RWPE2 (cell line): ENCODE data around the gene DGKA.

ENCODE experiments used
- ATAC-seq: fragments of 200-7000 bp; cut with Tn5 transposase; 3 replicates; pipeline ENCODE4 v1.9.1; 2021; ENCODE audit warnings: low read depth
- DNase-seq: peaks from one replicate; pipeline ENCODE4 v3.0.0-alpha.2; 2020; ENCODE audit warnings: low spot score
- H3K27ac ChIP-seq: fragments of 450-650 bp; 2 replicates; pipeline ENCODE4 v1.5.1; 2017; ENCODE audit warnings: mild to moderate bottlenecking; ENCODE audit not compliant: poor library complexity, severe bottlenecking
- H3K27me3 ChIP-seq: fragments of 250-450 bp; sonication (Bioruptor Pico); 2 replicates; pipeline ENCODE4 v1.5.1; 2021; ENCODE audit warnings: mild to moderate bottlenecking, moderate library complexity; ENCODE audit not compliant: insufficient read depth, poor library complexity, severe bottlenecking
- H3K36me3 ChIP-seq: fragments of 250-450 bp; sonication (Bioruptor Pico); 2 replicates; pipeline ENCODE4 v1.5.1; 2020; ENCODE audit warnings: low read depth, mild to moderate bottlenecking, moderate library complexity
- H3K4me1 ChIP-seq: fragments of 250-450 bp; sonication (Bioruptor Pico); 2 replicates; pipeline ENCODE4 v1.5.1; 2021; ENCODE audit warnings: mild to moderate bottlenecking, moderate library complexity; ENCODE audit not compliant: insufficient read depth, poor library complexity, severe bottlenecking
- H3K4me3 ChIP-seq: fragments of 250-450 bp; sonication (Bioruptor Pico); 2 replicates; pipeline ENCODE4 v1.5.1; 2021; ENCODE audit warnings: mild to moderate bottlenecking, moderate library complexity; ENCODE audit not compliant: severe bottlenecking
- H3K9me3 ChIP-seq: fragments of 250-450 bp; sonication (Bioruptor Pico); 2 replicates; pipeline ENCODE4 v1.5.1; 2021; ENCODE audit warnings: mild to moderate bottlenecking, moderate library complexity; ENCODE audit not compliant: severe bottlenecking
- TF ChIP-seq, protein P1 (sequence below): fragments of 450-650 bp; IDR thresholded peaks from one replicate; pipeline ENCODE4 v1.5.1; 2017; ENCODE audit warnings: mild to moderate bottlenecking, moderate library complexity; ENCODE audit not compliant: poor library complexity, severe bottlenecking

Gene DGKA

DNA sequence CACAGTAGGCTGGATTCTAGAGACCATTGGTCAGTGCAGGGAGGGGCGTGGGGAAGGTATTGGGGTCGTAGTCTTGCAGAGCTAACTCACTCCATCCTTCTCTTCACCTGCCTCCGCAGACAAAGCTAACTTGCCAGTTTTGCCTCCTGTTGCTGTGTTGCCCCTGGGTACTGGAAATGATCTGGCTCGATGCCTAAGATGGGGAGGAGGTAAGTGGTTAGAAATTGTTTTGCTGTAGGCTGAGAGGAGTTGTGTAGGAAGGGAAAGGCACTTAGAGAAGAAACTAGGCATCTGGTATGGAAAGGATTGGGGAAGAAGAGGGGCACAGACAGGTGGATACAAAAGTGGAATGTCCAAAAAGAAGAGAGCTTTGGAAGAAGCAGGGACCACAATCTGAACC lies 11.1 kb downstream of the DGKA start:
- H3K27me3 ChIP-seq = no peaks in the 10 kb centered on the region
- H3K9me3 ChIP-seq = no peaks in the 10 kb centered on the region
- DNase-seq (no peak), ATAC-seq (no peak)
- no peak overlapping the region for H3K4me3 ChIP-seq
- H3K27ac ChIP-seq = no peak overlapping the region
- peaks cover 31% of the 10 kb centered on the region for H3K4me1 ChIP-seq
- TF ChIP-seq, protein P1, sequence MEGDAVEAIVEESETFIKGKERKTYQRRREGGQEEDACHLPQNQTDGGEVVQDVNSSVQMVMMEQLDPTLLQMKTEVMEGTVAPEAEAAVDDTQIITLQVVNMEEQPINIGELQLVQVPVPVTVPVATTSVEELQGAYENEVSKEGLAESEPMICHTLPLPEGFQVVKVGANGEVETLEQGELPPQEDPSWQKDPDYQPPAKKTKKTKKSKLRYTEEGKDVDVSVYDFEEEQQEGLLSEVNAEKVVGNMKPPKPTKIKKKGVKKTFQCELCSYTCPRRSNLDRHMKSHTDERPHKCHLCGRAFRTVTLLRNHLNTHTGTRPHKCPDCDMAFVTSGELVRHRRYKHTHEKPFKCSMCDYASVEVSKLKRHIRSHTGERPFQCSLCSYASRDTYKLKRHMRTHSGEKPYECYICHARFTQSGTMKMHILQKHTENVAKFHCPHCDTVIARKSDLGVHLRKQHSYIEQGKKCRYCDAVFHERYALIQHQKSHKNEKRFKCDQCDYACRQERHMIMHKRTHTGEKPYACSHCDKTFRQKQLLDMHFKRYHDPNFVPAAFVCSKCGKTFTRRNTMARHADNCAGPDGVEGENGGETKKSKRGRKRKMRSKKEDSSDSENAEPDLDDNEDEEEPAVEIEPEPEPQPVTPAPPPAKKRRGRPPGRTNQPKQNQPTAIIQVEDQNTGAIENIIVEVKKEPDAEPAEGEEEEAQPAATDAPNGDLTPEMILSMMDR = no peak
- H3K36me3 ChIP-seq = peaks cover 97% of the 10 kb centered on the region

DNA sequence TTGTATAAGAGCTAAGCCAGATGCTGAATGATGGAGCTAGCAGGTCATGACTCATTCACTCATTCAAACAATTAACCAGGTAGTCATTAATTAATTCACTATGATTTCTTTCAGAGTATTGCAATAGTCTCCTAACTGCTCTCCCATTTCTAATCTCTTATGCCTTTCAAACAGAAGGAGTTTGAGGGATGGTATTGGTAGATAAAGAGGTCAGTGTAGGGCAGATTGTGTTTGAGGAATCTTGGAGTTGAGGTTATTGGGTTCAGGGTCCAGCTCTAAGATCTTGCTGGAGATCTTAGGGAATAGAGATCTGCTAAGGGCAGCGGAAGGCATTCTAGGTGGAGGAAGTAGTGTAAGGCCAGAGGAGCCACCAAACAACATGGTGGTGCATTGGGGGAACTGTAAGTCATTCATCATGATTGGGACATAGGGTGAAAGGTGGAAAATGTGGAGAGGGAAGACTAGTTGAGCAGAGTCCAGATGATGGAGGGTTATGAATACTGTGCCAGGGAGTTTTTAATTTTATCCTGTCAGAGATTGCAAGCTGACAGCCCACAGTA lies 11.7 kb downstream of the DGKA start:
- H3K27me3 ChIP-seq = no peaks in the 10 kb centered on the region
- no peak overlapping the region for H3K4me3 ChIP-seq
- TF ChIP-seq, protein P1 = no peak
- H3K9me3 ChIP-seq = no peaks in the 10 kb centered on the region
- no peak for ATAC-seq
- no peak for DNase-seq
- peaks cover 25% of the 10 kb centered on the region for H3K4me1 ChIP-seq
- no peak overlapping the region for H3K27ac ChIP-seq
- H3K36me3 ChIP-seq = peaks cover 97% of the 10 kb centered on the region

DNA sequence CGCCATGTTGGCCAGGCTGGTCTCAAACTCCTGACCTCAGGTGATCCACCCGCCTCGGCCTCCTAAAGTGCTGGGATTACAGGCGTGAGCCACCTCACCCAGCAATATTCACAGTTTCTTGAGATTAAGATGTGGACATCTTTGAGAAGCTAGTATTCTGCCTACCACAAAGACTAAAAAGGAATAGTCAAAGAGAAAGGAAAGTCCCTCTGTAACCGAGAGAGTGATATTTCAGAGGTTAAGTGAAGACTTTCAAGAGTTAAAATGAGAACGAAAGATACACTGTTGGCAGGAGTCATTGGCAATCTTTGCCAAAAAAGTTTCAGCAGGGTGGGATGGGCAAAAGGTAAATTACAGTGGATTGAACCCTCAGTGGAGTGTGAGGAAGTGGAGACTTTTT lies 15.6 kb downstream of the DGKA start:
- DNase-seq = no peak
- H3K4me3 ChIP-seq = no peak overlapping the region
- no peaks in the 10 kb centered on the region for H3K4me1 ChIP-seq
- H3K27ac ChIP-seq = no peak overlapping the region
- TF ChIP-seq, protein P1 = no peak
- H3K27me3 ChIP-seq = no peaks in the 10 kb centered on the region
- no peaks in the 10 kb centered on the region for H3K9me3 ChIP-seq
- no peak for ATAC-seq
- H3K36me3 ChIP-seq = peaks cover 98% of the 10 kb centered on the region

DNA sequence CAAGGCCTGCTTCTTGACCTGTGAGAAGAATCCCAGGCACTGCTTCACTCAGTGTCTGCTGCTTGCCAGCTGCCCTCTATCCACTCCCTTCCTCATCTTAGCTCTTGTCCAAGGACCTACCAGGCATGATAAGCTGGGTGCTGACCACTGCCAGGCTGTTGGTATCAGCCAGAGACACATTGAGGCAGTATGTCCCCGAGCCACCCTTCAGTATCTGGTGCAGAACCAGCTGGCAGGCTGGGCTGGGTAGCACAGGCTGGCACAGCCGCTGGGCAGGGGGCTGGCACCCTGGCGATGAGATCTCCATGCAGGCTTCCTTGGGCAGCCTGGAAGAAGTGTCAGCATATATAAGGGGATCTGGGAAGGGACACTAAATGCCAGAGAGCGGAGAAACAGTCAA lies 24.4 kb downstream of the DGKA start:
- TF ChIP-seq, protein P1 = no peak
- peak overlapping the region; percentile 29 for H3K27ac ChIP-seq
- peak; percentile 2; the same call in 1 of the 3 replicates for ATAC-seq
- H3K36me3 ChIP-seq = peaks cover 38% of the 10 kb centered on the region
- H3K27me3 ChIP-seq = no peaks in the 10 kb centered on the region
- no peak overlapping the region for H3K4me3 ChIP-seq
- no peak for DNase-seq
- peaks cover 12% of the 10 kb centered on the region for H3K4me1 ChIP-seq
- H3K9me3 ChIP-seq = no peaks in the 10 kb centered on the region

DNA sequence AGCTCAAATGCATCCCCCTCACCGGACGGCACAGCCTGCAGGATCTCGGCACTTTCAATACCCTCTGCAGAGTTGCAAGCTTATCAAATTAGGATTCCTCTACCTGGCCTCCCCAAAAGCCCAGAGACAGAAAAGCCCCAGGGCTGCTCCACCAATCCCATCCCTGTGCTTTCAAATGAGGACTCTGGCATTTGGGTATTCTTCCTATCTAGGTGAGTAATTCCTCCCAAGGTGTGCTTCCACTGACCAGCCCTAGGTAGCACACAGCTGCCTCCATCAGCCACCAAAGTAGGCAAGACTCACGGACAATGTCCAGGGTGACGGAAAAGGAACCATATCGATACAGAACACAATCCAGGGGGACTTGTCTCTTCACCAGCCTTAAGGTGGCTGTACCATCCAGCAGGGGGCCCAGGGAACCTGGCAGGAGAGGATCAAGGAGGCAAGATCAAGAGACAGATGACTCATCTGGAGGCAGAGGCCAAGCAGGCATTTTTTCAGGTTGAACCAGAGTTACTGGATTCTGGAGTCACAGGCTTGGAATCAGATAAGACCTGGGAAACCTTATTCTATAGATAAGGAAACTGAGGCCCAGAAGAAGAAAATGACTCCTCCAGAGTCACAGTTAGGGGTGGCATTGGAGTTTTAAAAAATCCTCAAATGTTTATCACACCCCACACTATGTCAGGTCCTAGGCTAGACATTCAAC lies 25.0 kb downstream of the DGKA start:
- peak overlapping the region; percentile 29 for H3K27ac ChIP-seq
- peak; percentile 89 for ATAC-seq
- DNase-seq = peak; percentile 87
- H3K27me3 ChIP-seq = no peaks in the 10 kb centered on the region
- no peak overlapping the region for H3K4me3 ChIP-seq
- H3K9me3 ChIP-seq = no peaks in the 10 kb centered on the region
- H3K4me1 ChIP-seq = peaks cover 12% of the 10 kb centered on the region
- H3K36me3 ChIP-seq = peaks cover 32% of the 10 kb centered on the region
- TF ChIP-seq, protein P1 = peak; percentile 83
